IMR-90 (cell line): Measurements from ENCODE around the gene TNS3. TPM values are rescaled to one million over a fixed set of nuclear protein-coding genes. Genes with fewer than 3 reads are reported as not detected.

Experiments
- ATAC-seq: fragments of 200-7000 bp; cut with Tn5 transposase; 2 replicates; pipeline ENCODE4 v1.9.1; 2020; ENCODE audit warnings: low read depth, mild to moderate bottlenecking, moderate library complexity
- BruUV-seq: library from RNA; stranded (reverse); fragments of 400-500 nt; replicated peaks from 2 replicates; lab custom pipeline; 2021; lab: Mats Ljungman, UMichigan
- CTCF ChIA-PET: fragments of 300-600 bp; formaldehyde crosslinking; extraction: SDS; loops from one replicate; lab custom pipeline; 2021; ENCODE audit warnings: antibody characterized with exemption; lab: Yijun Ruan, JAX
- POLR2A ChIA-PET: fragments of 300-600 bp; sonication (Branson Sonifier 250); formaldehyde crosslinking; loops from one replicate; lab custom pipeline; 2022; ENCODE audit warnings: antibody characterized with exemption; ENCODE audit not compliant: unreplicated experiment; lab: Charles Lee
- DNase-seq: peaks from one replicate; pipeline ENCODE4 v3.0.0; 2013
- H2AFZ ChIP-seq: replicated peaks from 2 replicates; pipeline ENCODE3; 2013; ENCODE audit warnings: low read length, mild to moderate bottlenecking; ENCODE audit not compliant: poor library complexity
- H2AK5ac ChIP-seq: 2 replicates; pipeline ENCODE4 v1.6.1; 2013; ENCODE audit warnings: low read depth, low read length, inconsistent platforms
- H2AK9ac ChIP-seq: replicated peaks from 2 replicates; pipeline ENCODE3; 2013; ENCODE audit warnings: mild to moderate bottlenecking, low read depth, low read length, moderate library complexity; ENCODE audit not compliant: poor library complexity
- H2BK120ac ChIP-seq: 2 replicates; pipeline ENCODE4 v1.6.1; 2013; ENCODE audit warnings: low read depth, low read length, inconsistent platforms
- H2BK15ac ChIP-seq: 3 replicates; pipeline ENCODE4 v1.6.1; 2013; ENCODE audit warnings: low read depth, low read length, inconsistent platforms
- H2BK20ac ChIP-seq: 2 replicates; pipeline ENCODE4 v1.6.1; 2013; ENCODE audit warnings: low read depth, mild to moderate bottlenecking, inconsistent platforms, low read length, moderate library complexity
- H2BK5ac ChIP-seq: 2 replicates; pipeline ENCODE4 v1.6.1; 2013; ENCODE audit warnings: mild to moderate bottlenecking, low read depth, low read length, inconsistent platforms; ENCODE audit not compliant: poor library complexity, severe bottlenecking
- H3K14ac ChIP-seq: replicated peaks from 2 replicates; pipeline ENCODE4 v1.6.1; 2013; ENCODE audit warnings: low read depth, low read length, inconsistent platforms
- H3K18ac ChIP-seq: 2 replicates; pipeline ENCODE4 v1.6.1; 2013; ENCODE audit warnings: low read depth, low read length, control low read depth
- H3K23ac ChIP-seq: 2 replicates; pipeline ENCODE4 v1.6.1; 2013; ENCODE audit warnings: low read depth, low read length, inconsistent platforms
- H3K27ac ChIP-seq: 2 replicates; pipeline ENCODE4 v1.5.1; 2013; ENCODE audit warnings: mild to moderate bottlenecking, control low read depth, low read length; ENCODE audit not compliant: insufficient read depth
- H3K27me3 ChIP-seq: 2 replicates; pipeline ENCODE4 v1.6.1; 2013; ENCODE audit warnings: low read length; ENCODE audit not compliant: control insufficient read depth, insufficient read depth
- H3K36me3 ChIP-seq: 2 replicates; pipeline ENCODE4 v1.6.1; 2013; ENCODE audit warnings: low read length, mixed read lengths; ENCODE audit not compliant: control insufficient read depth, insufficient read depth
- H3K4ac ChIP-seq: 2 replicates; pipeline ENCODE4 v1.6.1; 2013; ENCODE audit warnings: low read depth, low read length, inconsistent platforms
- H3K4me1 ChIP-seq: 2 replicates; pipeline ENCODE4 v1.6.1; 2013; ENCODE audit warnings: low read length, mixed read lengths; ENCODE audit not compliant: control insufficient read depth, insufficient read depth
- H3K4me2 ChIP-seq: 2 replicates; pipeline ENCODE4 v1.6.1; 2013; ENCODE audit warnings: low read depth, mild to moderate bottlenecking, control low read depth, low read length, moderate library complexity
- H3K4me3 ChIP-seq: 2 replicates; pipeline ENCODE4 v1.5.1; 2013; ENCODE audit warnings: low read depth, mild to moderate bottlenecking, control low read depth, low read length, moderate library complexity; ENCODE audit not compliant: insufficient read depth
- H3K56ac ChIP-seq: 2 replicates; pipeline ENCODE4 v1.6.1; 2013; ENCODE audit warnings: low read length, inconsistent platforms; ENCODE audit not compliant: insufficient read depth; ENCODE audit errors: extremely low read depth
- H3K79me1 ChIP-seq, 2 experiments: 2 replicates each; pipeline ENCODE4 v1.6.1; 2013; ENCODE audit warnings: low read length in 2 of 2, inconsistent platforms in 1 of 2, low read depth in 1 of 2
- H3K9ac ChIP-seq: 2 replicates; pipeline ENCODE4 v1.6.1; 2013; ENCODE audit warnings: low read depth, low read length, control low read depth
- H3K9me1 ChIP-seq: 2 replicates; pipeline ENCODE4 v1.6.1; 2013; ENCODE audit warnings: low read length, inconsistent platforms; ENCODE audit not compliant: insufficient read depth
- H3K9me3 ChIP-seq: 2 replicates; pipeline ENCODE4 v1.6.1; 2013; ENCODE audit warnings: low read length; ENCODE audit not compliant: control insufficient read depth, insufficient read depth
- H4K20me1 ChIP-seq: 2 replicates; pipeline ENCODE4 v1.6.1; 2013; ENCODE audit warnings: low read length, inconsistent platforms; ENCODE audit not compliant: insufficient read depth
- H4K5ac ChIP-seq: 2 replicates; pipeline ENCODE4 v1.6.1; 2013; ENCODE audit warnings: mild to moderate bottlenecking, low read depth, low read length, control low read depth
- H4K8ac ChIP-seq, 2 experiments: 2 replicates each; pipeline ENCODE4 v1.6.1; 2013; ENCODE audit warnings: low read depth in 2 of 2, low read length in 2 of 2, control low read depth in 1 of 2, inconsistent platforms in 1 of 2
- H4K91ac ChIP-seq: 2 replicates; pipeline ENCODE4 v1.6.1; 2013; ENCODE audit warnings: low read depth, low read length, inconsistent platforms; ENCODE audit not compliant: insufficient read depth
- BHLHE40 ChIP-seq: fragments of 150-350 bp; IDR thresholded peaks from 2 replicates; pipeline ENCODE4 v1.6.1; 2016; ENCODE audit warnings: mild to moderate bottlenecking, low read depth, low read length
- CEBPB ChIP-seq: IDR thresholded peaks from 2 replicates; pipeline ENCODE4 v1.6.1; 2012; ENCODE audit warnings: low read depth, low read length, improper control_type of control experiment
- CTCF ChIP-seq: conservative IDR thresholded peaks from 2 replicates; pipeline ENCODE4 v1.5.1; 2012; ENCODE audit warnings: mild to moderate bottlenecking, low read depth, low read length, improper control_type of control experiment
- ELK1 ChIP-seq: fragments of 150-350 bp; IDR thresholded peaks from 2 replicates; pipeline ENCODE4 v1.6.1; 2016; ENCODE audit warnings: low read depth, mild to moderate bottlenecking, low read length, moderate library complexity, borderline replicate concordance
- FOS ChIP-seq: fragments of 150-350 bp; IDR thresholded peaks from 2 replicates; pipeline ENCODE4 v1.6.1; 2016; ENCODE audit warnings: low read depth, low read length
- NFE2L2 ChIP-seq: fragments of 150-350 bp; IDR thresholded peaks from 2 replicates; pipeline ENCODE4 v1.6.1; 2016; ENCODE audit warnings: low read depth, mild to moderate bottlenecking, low read length
- POLR2A ChIP-seq: IDR thresholded peaks from 2 replicates; pipeline ENCODE4 v1.6.1; 2012; ENCODE audit warnings: mild to moderate bottlenecking, low read depth, low read length
- RAD21 ChIP-seq: IDR thresholded peaks from 2 replicates; pipeline ENCODE4 v1.6.1; 2012; ENCODE audit warnings: low read length, improper control_type of control experiment
- RCOR1 ChIP-seq: IDR thresholded peaks from 2 replicates; pipeline ENCODE4 v1.6.1; 2012; ENCODE audit warnings: mild to moderate bottlenecking, low read length, improper control_type of control experiment; ENCODE audit not compliant: insufficient replicate concordance
- RFX5 ChIP-seq: IDR thresholded peaks from 2 replicates; pipeline ENCODE4 v1.8.0; 2012; ENCODE audit warnings: low read depth, mild to moderate bottlenecking, low read length, moderate library complexity
- SMC3 ChIP-seq: fragments of 150-350 bp; IDR thresholded peaks from 2 replicates; pipeline ENCODE4 v1.6.1; 2016; ENCODE audit warnings: low read depth, mild to moderate bottlenecking, antibody characterized with exemption, low read length, moderate library complexity
- WGBS, 2 experiments: methylation state at CpG; one replicate each; pipeline versions ENCODE4 v1.1.5 to v1.1.7; 2013; ENCODE audit warnings: missing lambda C conversion rate in 2 of 2; ENCODE audit not compliant: insufficient read length in 1 of 2; ENCODE audit errors: extremely low coverage in 2 of 2; 5-methylcytosine and 5-hydroxymethylcytosine counted together
- dilution Hi-C: fragments of 300-500 bp; cut with HindIII; formaldehyde crosslinking; loops from one replicate; pipeline ENCODE4 v1.14.3; 2018; ENCODE audit warnings: low sequenced_read_pairs; ENCODE audit not compliant: unreplicated experiment
- in situ Hi-C: fragments of 300-500 bp; cut with MboI; formaldehyde crosslinking; loops from 3 replicates; pipeline ENCODE4 v1.14.3; 2019; ENCODE audit warnings: low sequenced_read_pairs, inconsistent platforms, mixed read lengths
- intact Hi-C: fragments of 100-400 bp; cut with micrococcal nuclease; formaldehyde crosslinking; loops from 2 replicates; pipeline ENCODE4 v1.10.0; 2022
- polyA plus RNA-seq, 3 experiments: library from polyadenylated mRNA; depleted of rRNA; stranded (reverse); fragments of >200 nt; gene quantifications; 2 replicates each; pipeline ENCODE4 v1.2.3, GENCODE V29; 2012; ENCODE audit warnings: low replicate concordance in 1 of 3
- total RNA-seq: library from RNA; depleted of rRNA; stranded (reverse); fragments of >200 nt; gene quantifications from 2 replicates; pipeline ENCODE4 v1.2.3, GENCODE V29; 2012

Gene TNS3
- total and polyA plus RNA-seq, 2 of the 4 experiments (the other 2 are of a cell fraction) = 64.3 to 79.2 TPM

- H2BK120ac ChIP-seq = no peak overlapping the region
- peak overlapping the region; percentile 11 for H2AFZ ChIP-seq
- H3K4me3 ChIP-seq = no peak overlapping the region
- H3K18ac ChIP-seq = no peak overlapping the region
- no peak overlapping the region for H2BK15ac ChIP-seq
- H2BK20ac ChIP-seq = no peak overlapping the region
- H3K23ac ChIP-seq = no peak overlapping the region
- no peaks in the 10 kb centered on the region for H3K9me3 ChIP-seq
- dilution Hi-C loops = no loop called here
- no peak overlapping the region for H2BK5ac ChIP-seq
- ChIA-PET CTCF (no interaction called here), POLR2A (no interaction called here)
- H2AK9ac ChIP-seq = peak overlapping the region; percentile 38
- ATAC-seq = no peak
- WGBS, 2 experiments = 85% methylated on average over 3 of the region's 10 CpGs; no CpG with 5 or more reads in 1 of the 2 experiments
- H3K9me1 ChIP-seq = peaks cover 36% of the 10 kb centered on the region
- no peak overlapping the region for H3K27ac ChIP-seq
- no peak overlapping the region for H3K9ac ChIP-seq
- H4K91ac ChIP-seq = no peak overlapping the region
- DNase-seq = no peak
- no peak for TF ChIP-seq RFX5
- TF ChIP-seq ELK1 = no peak
- TF ChIP-seq RAD21 = no peak
- TF ChIP-seq RCOR1 = no peak
- no peak for TF ChIP-seq CEBPB
- TF ChIP-seq CTCF = no peak
- TF ChIP-seq POLR2A = no peak
- no peak for TF ChIP-seq BHLHE40
- TF ChIP-seq FOS = no peak
- no peak for TF ChIP-seq SMC3
- TF ChIP-seq NFE2L2 = no peak
- H3K4me1 ChIP-seq = peaks cover 11% of the 10 kb centered on the region
- in situ Hi-C loops = no loop called here
- peaks cover 13 to 85% of the 10 kb centered on the region in 2 experiments for H3K79me1 ChIP-seq
- peaks cover 64% of the 10 kb centered on the region for H4K20me1 ChIP-seq
- H3K14ac ChIP-seq = no peak overlapping the region
- no peak overlapping the region for H3K56ac ChIP-seq
- H3K4me2 ChIP-seq = no peak overlapping the region
- no TSS peak for BruUV-seq
- H4K8ac ChIP-seq = no peak overlapping the region
- intact Hi-C loops = no loop called here
- H3K36me3 ChIP-seq = peaks cover 40% of the 10 kb centered on the region
- peak overlapping the region; percentile 17; the same call in 1 of the 2 replicates for H2AK5ac ChIP-seq
- no peak overlapping the region for H3K4ac ChIP-seq
- no peak overlapping the region for H4K5ac ChIP-seq
- H3K27me3 ChIP-seq = no peaks in the 10 kb centered on the region
Observed at GRCh38 chr7:47383696-47384445, 198.0 kb downstream of the TNS3 start.
